Stimulated activated CD8-positive, alpha-beta memory T cell treated with anti-CD3 and anti-CD28 coated beads, Interleukin-15, amount 100 ng/mL, for 4 hours (primary cell): ENCODE measurements around the gene ZRANB2.

Source experiments
- DNase-seq, 2 donors: peaks; one replicate each; pipeline ENCODE4 v3.0.0-alpha.2; 2020; ENCODE audit warnings: low read depth in 2 of 2

ZRANB2 gene

GRCh38 chr1:71028981-71029380, 51.9 kb downstream of the ZRANB2 start:
- DNase-seq, result no peak

DNA sequence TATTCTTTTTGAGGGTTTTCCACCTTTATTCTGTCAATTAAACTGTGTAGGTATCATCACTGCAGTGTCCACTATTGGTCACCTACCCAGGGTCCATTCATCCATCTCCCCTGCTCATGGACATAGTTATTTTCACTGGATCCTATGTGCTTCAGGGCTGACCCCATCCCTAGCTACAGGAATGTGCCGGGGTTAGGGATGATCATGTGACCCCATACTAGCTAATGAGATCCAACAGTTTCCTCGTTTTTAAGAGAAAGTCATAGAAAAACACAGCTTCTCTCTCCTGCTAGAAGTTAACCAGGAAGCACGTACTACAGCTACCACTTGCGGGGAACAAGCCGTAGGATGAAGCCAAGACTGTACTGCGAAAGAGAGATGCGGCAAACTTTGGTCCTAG, 52.8 kb downstream of the ZRANB2 start:
- DNase-seq, result no peak

DNA sequence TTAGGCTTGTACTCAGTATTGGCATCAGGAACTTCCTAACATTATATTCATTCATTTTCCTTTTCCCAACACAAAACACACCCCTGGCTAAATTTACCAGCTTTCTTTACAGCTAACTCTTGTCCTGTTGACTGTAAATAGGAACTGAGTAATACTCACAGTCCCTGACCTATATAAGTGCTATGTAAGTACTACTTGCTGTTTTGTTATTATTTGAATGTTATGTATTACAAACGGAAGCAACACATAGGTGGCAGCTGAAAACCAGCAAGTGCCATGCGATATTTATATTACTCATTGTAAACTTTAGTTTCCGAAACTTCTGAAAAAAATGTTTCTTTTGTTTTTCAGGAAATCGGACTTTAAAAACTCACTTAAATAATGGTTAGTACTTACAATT, 54.7 kb downstream of the ZRANB2 start:
- no peak for DNase-seq

DNA sequence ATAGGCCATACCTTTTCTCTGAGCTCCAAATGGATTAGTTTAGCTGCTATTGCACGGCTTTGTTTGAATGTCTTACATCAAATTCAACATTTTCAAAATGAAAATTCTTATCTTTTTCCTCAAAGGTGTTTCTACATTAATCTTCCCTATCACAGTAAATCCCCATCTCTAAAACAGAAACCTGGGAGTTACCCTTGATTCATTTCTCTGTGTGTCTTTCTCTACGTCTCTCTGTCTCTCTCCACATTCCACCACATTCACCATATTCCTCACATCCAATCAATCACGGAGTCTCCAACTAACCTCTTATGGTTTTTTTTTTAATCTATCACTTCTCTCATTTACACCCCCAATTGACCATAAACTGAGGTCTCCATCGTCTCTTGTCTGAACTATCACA, 57.3 kb downstream of the ZRANB2 start:
- no peak for DNase-seq

GRCh38 chr1:71019233-71019969, 61.4 kb downstream of the ZRANB2 start:
- DNase-seq, result no peak

DNA sequence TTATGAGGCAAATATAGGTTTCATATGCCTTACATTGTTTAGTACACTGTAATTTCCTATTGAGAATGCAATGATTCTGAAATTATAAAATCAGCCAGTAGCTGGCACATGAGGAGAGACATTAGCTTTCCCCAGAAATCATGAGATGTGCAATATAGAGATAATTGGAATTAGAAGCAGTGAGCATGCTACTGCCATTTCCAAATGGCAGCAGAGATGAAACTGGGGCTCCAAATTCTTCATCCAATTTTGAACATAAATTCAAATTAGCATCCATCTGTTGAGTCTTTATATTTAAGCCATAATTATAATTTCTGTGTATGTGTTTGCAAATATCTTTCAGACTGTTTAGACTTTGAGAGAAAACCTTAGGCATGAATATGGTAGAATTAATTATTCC, 62.0 kb downstream of the ZRANB2 start:
- DNase-seq, result no peak

DNA sequence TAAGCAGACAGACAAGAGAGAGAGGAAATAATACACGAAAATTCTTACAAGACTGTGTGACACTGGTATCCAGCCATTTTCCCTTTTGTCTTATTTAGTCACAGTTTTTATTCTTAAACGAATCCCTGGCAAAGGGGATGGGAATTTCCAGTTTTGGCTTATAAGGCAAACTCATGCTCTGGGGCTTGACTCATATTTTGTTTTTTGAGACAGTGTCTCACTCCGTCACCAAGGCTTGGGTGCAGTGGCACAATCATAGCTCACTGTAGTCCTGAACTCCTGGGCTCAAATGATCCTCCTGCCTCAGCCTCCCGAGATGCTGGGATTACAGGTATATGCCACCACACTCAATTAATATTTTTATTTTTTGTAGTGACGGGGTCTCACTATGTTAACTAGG, 65.1 kb downstream of the ZRANB2 start:
- no peak for DNase-seq

- DNase-seq, result no peak
Observed at GRCh38 chr1:71014178-71014579, 66.7 kb downstream of the ZRANB2 start.
